ENCODE data around the gene PEX14.
A peak's percentile ranks its signal among the peaks of the same experiment; 100 is the strongest.

PEX14 gene

DNA sequence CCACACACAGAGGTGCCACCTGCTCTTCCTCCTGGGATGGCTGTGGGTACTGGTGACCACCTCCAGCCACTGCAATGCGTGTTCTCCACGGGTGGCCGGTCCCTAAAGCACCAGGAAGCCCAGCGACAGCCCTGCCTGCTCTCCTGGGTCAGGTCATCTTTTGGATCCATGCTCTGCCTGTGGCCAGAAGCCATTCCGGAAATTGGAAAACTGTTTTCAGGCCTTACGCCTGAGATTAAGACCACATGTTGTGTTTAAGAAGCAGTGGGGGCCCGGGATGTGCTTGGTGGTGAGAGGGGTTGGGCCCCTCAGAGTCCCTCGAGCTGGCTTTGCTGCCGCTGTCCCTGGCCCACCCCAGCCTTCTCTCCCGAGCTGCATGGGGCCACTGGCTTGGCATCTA is 150.8 kb downstream of the PEX14 start:
- POLR2A ChIA-PET (ENCODE audit: low non-redundant PET), result no interaction called here
- TF ChIP-seq, protein P1, sequence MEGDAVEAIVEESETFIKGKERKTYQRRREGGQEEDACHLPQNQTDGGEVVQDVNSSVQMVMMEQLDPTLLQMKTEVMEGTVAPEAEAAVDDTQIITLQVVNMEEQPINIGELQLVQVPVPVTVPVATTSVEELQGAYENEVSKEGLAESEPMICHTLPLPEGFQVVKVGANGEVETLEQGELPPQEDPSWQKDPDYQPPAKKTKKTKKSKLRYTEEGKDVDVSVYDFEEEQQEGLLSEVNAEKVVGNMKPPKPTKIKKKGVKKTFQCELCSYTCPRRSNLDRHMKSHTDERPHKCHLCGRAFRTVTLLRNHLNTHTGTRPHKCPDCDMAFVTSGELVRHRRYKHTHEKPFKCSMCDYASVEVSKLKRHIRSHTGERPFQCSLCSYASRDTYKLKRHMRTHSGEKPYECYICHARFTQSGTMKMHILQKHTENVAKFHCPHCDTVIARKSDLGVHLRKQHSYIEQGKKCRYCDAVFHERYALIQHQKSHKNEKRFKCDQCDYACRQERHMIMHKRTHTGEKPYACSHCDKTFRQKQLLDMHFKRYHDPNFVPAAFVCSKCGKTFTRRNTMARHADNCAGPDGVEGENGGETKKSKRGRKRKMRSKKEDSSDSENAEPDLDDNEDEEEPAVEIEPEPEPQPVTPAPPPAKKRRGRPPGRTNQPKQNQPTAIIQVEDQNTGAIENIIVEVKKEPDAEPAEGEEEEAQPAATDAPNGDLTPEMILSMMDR (conservative IDR thresholded peaks at IDR 0.05; ENCODE audit: low read depth), result no peak
- H3K27ac ChIP-seq, result peak overlapping the region; percentile 37
- CTCF ChIA-PET, result no interaction called here
- DNase-seq (ENCODE audit: low spot score), result no peak

DNA sequence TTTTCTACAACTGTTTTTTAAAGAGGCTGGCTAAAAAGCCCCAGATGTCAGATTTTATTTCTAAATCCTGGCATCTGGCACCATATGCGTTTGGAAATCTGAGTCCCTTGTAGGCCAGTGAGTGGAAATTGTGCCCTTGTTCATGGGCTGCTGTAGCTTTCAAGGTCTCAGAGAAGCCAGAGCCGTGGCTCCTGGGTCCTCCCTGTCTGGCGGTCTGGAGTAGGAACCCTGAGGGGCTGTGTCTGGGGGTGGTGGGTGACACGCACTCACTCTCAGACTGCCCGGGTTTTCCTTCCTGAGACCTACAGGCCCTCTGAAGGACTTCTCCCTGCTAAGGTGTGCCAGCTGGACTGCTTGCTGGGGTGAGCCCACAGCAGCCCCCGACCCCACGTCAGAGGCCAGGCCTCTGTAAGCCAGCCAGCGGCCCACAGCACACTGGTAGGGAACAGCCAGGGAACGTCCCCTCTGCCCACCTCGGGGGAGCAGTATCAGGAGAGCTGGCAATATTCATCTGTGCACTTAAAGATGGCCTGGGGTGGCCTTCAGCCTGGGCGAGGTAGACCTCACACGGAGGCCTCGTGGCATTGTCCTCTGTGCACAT is 151.5 kb downstream of the PEX14 start:
- no peak for DNase-seq (ENCODE audit: low spot score)
- ChIA-PET POLR2A (ENCODE audit: low non-redundant PET) (no interaction called here), CTCF (no interaction called here)
- TF ChIP-seq, protein P1 (conservative IDR thresholded peaks at IDR 0.05; ENCODE audit: low read depth), result no peak
- H3K27ac ChIP-seq, result peak overlapping the region; percentile 37

DNA sequence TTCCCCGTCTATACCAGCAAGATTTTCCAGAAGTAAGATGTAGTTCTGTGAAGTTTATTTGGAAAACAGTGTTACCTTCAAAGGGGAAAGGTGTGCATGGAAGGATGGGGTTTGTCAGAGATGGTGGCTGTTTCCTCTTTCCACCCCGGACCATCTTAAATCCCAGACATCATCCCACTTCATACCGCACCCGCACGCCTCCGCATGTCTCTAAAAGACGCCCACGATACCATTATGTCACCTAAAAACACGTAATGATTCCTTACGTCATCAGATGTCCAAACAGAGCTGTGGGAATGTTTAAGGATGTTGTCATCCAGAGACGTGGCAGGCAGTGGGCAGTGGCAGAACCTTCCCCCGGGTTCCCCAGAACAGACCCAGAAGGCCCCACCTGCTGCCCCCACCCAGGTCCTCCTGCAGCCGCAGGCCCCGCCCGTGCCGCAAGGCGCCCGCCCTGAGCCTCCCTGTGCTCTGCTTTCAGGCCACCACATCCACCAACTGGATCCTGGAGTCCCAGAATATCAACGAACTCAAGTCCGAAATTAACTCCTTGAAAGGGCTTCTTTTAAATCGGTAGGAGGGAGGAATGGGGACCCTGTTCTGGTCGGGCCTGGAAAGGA is 152.2 kb downstream of the PEX14 start:
- POLR2A ChIA-PET (ENCODE audit: low non-redundant PET), result no interaction called here
- H3K27ac ChIP-seq, result peak overlapping the region; percentile 37
- CTCF ChIA-PET, result no interaction called here
- TF ChIP-seq, protein P1 (conservative IDR thresholded peaks at IDR 0.05; ENCODE audit: low read depth), result no peak
- DNase-seq (ENCODE audit: low spot score), result no peak

DNA sequence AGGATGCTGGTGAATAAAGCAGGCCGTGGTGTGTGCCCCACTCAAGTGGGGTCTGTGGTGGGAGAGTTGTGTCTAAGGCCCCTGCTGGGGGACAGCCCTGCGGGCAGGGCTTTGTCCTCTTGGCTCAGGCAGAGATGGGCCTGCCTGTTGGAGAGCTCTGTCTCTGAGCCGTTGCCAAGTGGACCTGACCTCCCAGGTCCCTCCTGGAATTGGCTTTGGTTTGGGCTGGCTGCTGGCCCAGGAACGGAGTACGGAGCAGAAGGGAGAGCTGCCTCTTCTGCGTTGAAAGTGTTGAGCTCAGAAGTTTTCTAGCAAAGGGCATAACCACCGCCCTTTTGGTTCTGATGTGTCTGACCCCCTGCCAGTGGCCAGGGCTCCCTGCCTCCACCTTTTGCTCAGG is 153.9 kb downstream of the PEX14 start:
- ChIA-PET POLR2A (ENCODE audit: low non-redundant PET) (no interaction called here), CTCF (no interaction called here)
- TF ChIP-seq, protein P1 (conservative IDR thresholded peaks at IDR 0.05; ENCODE audit: low read depth), result no peak
- H3K27ac ChIP-seq, result peak overlapping the region; percentile 37
- DNase-seq (ENCODE audit: low spot score), result no peak

DNA sequence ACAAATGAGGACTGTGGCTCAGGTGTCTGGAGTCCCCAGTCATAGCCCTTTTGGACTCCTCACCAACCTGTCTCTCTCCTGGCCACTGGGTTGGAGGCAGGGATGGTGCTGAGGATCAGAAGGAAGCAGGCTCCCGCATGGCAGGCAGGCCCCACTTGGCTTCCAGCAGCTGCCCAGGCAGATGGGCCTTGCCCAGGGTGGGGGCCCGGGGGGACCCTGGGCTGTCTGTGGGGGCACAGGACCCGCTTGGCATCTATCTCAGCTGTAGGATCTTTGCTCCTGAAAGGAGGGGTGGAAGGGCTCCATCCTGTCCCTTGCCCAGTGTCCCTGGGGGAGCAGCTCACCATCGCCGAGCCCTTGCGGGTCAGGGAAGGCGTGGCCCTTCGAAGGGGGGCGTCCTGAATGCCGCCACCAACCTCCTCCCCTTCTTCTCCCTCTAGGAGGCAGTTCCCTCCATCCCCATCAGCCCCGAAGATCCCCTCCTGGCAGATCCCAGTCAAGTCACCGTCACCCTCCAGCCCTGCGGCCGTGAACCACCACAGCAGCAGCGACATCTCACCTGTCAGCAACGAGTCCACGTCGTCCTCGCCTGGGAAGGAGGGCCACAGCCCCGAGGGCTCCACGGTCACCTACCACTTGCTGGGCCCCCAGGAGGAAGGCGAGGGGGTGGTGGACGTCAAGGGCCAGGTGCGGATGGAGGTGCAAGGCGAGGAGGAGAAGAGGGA is 154.5 kb downstream of the PEX14 start:
- ChIA-PET POLR2A (ENCODE audit: low non-redundant PET) (no interaction called here), CTCF (no interaction called here)
- DNase-seq (ENCODE audit: low spot score), result no peak
- TF ChIP-seq, protein P1 (conservative IDR thresholded peaks at IDR 0.05; ENCODE audit: low read depth), result no peak
- peak overlapping the region; percentile 37 for H3K27ac ChIP-seq

DNA sequence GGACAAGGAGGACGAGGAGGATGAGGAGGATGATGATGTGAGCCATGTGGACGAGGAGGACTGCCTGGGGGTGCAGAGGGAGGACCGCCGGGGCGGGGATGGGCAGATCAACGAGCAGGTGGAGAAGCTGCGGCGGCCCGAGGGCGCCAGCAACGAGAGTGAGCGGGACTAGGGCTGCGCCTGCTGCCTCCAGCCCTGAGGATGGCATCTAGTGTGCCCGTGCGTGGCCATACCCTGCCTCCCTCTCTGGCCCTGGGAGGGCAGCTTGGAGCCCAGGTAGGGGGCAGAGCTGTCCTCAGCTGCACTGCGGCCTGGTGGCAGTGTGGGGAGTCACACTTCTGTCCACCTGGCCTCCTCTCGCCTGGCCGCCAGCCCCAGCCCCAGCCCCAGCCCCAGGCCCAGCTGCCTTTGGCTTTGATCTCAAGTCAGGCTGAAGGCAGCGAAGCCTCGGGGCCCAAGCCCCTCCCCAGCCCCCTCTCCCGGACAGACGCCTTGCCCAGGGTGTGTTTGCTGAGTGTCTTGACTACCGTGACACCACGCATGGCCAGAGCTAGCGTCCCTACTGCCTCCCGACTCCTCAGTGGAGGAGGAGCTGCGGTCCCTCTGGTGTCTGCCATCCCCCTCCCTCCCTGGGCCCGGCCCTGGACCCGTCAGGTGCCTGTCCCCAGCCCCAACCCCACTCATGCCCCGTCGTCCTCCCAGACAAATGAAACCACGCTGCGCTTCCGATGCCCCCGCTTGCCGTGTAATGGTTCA is 155.2 kb downstream of the PEX14 start:
- peak overlapping the region; percentile 99 for H3K27ac ChIP-seq
- no peak for DNase-seq (ENCODE audit: low spot score)
- TF ChIP-seq, protein P1 (conservative IDR thresholded peaks at IDR 0.05; ENCODE audit: low read depth), result no peak
- ChIA-PET CTCF (interaction anchor here (0.6 kb wide), 1 partner anchor 123 kb away, joined by 3 read pairs; no protein-coding TSS in a partner anchor), POLR2A (ENCODE audit: low non-redundant PET) (no interaction called here)

Measured in RWPE1 (cell line).